H4 (cell line): ENCODE data around the gene CCDC92. TPM values are rescaled to one million over a fixed set of nuclear protein-coding genes. Genes with fewer than 3 reads are reported as not detected.

Experiments used
- DNase-seq: peaks from one replicate; pipeline ENCODE4 v3.0.0-alpha.2; 2015; ENCODE audit warnings: low spot score
- total RNA-seq: library from RNA; depleted of rRNA; stranded (reverse); fragments of >200 nt; shearing (Covaris generic); gene quantifications from 2 replicates; pipeline ENCODE4 v1.2.3, GENCODE V29; 2014

Gene CCDC92
- total RNA-seq, 1 experiment from 2014 or later = 10.2 TPM

DNA sequence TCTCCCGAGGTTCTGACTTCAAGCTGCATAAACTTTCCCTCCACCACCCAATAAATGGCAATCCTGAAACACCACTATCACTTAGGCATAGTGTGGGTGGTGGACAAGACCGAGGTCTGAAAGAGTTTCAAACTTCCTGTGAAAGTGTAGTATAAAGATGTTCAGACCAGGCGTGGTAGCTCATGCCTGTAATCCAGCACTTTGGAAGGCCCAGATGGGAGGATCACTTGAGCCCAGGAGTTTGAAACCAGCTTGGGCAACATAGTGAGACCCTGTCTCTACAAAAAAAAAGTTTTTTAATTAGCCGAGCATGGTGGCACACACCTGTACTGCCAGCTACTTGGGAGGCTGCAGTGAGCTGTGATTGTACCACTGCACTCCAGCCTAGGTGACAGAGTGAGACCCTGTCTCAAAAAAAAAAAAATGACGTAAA is 61.9 kb downstream of the CCDC92 start:
- DNase-seq = no peak

DNA sequence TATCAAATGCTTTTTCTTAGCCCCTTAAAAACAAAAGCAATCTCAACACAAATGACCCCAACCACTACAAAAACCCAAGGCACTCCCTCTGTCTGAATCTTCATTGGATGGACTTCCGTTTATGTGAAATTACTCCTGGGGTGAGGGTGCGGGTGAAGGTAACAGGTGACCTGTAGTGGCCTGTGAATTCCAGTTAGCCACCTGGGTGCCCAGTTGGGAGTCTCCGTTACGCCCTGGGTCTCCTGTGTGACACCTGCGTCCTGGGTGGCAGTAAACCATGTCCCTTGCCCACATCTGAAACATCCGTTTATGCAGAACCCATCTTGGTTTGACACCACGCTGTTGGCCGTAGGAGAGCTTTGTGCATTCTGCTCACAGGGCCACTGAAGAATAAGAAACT is 62.6 kb downstream of the CCDC92 start:
- DNase-seq = no peak

DNA sequence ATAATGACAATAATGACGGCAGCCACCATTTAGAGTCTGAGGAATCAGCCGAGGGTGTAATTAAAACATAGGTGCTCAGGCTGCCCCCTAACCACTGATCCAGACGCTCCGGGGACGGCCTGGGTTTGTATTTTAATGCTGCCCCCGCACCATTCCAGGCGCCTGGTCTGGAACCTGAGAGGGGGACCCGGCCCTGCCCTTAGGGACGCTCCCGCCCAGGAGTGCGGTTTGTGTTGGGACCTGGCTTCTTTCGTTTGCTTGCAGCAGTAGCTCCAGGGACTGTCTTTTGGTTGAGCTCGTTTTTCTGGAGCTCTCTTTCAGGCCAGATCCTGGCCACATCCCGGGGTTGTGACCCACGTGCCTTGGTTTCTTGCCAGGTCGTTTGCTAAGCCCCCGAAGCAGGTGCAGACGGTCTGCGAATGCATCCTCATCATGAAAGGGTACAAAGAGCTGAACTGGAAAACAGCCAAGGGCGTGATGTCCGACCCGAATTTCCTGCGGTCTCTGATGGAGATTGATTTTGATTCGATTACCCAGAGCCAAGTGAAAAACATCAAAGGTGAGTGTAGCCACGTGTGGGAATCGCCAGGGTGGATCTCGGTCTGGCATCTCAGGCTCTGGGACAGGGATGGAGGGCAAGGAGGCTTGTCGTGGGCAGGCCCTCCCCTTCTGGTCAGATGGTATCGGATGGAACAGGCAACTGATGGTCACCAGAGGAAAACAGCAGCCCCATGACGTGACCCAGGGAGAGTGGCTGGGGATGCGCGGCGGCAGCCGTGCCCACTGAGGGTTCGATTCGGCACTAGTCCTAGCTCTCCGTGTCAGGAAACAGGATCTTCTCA is 63.5 kb downstream of the CCDC92 start:
- DNase-seq = no peak

DNA sequence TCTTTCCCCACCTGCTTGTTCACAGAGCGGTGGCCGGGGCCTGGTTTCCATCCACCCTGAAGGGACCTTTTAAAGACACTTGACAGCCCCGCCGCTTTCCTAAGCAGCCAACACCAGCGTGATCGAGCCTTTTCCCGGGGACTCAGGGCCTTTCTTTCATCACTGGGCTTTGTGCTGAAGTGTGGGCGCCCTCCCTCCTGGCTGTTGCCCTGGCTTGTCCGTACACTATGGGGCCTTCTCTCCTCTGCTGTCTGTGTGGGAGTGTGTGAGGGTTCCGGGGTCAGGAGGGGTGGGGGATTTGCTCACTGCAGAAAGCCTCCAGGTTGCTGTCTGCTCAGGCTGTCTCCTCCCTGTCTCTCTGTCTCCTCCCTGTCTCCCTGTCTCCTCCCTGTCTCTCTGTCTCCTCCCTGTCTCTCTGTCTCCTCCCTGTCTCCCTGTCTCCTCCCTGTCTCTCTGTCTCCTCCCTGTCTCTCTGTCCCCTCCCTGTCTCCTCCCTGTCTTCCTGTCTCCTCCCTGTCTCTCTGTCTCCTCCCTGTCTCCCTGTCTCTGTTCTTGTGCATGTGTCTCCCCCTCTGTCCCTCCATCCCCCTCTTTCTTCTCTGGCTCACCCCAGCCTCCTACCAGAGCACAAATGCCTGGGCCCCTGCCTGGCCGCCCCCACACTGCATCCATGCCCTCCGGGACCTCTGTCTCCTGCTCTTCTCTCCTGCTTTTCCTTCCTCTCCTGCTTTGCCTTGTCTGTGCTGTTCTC is 64.7 kb downstream of the CCDC92 start:
- DNase-seq = no peak

DNA sequence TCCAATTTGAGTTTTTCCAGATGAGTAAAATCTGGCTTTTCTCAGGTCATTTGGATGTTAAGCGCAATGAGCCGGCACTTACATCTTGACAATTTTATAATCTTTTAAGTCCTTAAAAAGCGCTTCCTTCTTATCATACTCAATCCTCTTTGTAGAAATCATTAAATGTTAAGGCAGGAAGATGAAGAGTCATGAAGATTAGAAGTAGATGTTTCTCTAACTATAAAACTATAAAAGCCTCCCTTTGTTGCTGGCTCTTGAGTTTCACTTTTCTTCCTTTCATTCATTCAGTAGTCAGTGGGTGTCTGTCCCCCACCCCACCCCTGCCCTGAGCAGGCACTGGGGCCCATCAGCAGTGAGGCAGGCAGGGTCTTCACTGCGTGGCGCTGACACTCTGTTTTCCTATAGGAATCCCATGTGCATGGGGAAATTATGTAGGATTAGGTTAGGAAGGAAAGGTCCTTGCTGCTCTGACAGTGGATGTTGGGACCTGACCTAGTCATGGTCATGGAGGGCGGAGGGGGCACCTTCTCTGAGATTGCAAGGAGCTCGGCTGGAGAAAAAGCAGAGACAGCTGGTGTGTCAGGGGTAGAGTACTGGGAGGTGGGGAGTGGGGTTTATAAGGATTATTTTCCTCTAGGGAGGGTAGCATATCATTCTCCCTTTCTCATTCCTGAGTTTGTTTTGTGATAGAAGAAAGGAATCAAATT is 65.8 kb downstream of the CCDC92 start:
- DNase-seq = no peak

DNA sequence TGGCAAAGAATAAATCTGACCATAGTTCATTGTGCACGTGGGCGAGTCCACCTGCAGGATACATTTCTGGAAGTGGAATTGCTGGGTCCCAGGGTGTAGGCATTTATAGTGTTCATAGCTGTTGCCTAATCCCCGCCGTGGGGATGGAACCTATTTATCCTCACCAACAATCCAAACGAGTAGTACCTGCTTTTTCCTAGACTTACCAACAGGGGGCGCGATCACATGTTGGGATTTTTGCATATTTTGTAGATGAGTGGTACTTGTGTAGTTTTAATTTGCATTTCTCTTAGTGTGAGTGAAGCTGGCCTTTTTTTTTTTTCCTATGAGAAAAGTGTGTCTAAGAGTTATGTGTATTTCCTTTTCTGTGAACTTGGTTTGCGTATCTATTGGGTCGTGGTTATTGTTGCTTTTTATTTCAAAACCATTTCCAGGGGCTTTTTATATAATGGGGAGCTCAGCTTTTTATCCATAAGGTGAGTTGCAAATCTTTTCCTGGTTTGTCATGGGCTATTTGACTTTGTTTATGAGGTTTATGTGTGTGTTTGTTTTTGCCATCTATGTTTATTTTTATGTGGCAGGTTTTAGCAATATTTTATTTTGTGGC is 67.2 kb downstream of the CCDC92 start:
- DNase-seq = peak; percentile 71

DNA sequence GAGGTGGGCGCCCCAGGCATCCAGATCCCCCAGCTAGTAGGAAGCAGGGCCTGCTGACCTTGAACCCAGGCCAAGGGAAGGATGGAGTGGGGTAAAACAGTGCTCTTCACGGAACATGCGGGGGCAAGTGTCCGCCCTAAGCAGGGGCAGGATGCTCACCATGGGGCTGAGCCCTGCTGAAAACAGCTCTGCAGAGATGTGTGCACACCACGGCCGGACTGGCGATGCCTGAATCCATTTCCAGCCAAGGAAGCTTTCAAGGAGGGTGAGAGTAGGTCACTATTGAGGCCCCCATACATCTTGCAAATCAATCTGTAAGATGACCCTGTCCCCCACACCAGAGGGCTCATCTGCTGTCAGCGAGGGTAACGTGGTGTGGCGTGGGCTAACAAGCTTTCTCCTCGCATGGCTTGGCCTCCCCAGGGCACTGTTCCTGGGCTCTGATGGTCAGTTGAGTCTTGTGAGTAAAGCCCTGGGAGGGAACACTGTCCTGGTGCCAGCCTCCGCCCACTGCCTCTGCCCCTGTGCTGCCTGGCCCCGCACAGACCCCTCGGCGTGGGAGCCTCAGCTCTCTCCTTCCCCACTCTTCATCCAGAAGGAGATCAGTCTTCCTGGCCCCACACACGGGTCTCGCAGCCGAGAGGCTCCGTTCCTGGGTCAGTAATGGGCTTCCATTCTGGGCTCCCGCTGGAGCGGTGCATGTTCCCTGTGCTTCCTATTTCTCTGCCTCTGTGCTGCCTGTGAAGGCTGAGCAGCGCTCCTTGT is 69.1 kb downstream of the CCDC92 start:
- no peak for DNase-seq

DNA sequence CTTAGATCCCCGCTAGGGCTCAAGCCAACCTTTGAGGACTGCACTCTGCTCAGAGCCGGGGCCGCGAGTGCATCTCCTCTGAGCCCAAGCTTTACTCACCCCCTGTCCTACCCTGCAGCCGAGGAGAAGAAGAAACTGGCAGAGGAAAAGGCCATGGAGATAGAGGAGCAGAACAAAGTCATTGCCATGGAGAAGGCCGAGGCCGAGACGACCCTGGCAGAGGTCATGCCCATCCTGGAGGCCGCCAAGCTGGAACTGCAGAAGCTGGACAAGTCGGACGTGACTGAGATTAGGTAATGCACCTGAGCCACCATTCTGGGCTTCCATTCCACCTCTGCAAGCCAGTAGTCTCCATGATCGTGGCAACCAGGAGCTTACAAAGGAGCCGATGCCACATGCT is 69.8 kb downstream of the CCDC92 start:
- DNase-seq = no peak

DNA sequence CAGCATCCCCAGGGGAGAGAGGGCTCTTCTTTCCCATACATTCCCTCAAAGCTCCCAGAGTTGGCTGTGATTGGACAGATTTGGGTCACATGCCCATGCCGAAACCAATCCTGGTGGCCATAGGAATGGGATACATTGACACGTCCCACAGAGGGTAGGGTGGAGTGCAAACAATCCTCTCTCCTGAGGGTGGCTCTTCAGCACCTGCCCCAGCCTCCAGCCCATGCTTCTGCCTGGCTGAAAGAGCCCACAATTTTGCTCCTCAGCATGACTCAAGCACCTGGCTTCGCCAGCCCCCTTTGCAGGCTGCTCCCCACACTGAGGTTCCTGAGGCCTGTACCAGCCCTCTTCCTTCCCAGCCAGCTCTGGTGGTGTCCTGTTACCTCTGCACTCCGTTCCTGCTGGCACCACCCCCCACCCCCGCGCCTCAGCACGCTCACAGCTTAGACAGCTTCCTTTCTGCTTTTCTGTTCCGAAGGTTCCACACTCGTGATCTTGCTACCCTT is 71.7 kb downstream of the CCDC92 start:
- no peak for DNase-seq

DNA sequence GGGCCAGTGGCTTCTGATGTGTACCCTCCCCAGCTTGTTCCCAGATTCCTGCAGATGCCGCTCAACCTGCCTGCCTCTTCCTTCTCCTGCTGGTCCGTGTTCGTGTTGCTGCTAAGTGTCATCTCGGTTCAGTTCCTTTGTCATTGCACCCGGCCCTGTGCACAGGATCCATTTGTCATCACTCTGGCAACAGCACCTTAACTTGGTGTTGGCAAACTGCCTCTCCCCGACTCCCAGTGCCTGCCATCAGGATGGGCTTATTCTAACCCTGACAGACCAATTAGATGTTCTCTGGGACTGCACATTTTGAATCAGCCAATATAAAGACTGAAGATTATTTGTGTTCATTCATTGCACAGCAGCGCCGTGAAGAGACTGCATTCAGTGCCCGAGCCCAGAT is 73.3 kb downstream of the CCDC92 start:
- DNase-seq = no peak

DNA sequence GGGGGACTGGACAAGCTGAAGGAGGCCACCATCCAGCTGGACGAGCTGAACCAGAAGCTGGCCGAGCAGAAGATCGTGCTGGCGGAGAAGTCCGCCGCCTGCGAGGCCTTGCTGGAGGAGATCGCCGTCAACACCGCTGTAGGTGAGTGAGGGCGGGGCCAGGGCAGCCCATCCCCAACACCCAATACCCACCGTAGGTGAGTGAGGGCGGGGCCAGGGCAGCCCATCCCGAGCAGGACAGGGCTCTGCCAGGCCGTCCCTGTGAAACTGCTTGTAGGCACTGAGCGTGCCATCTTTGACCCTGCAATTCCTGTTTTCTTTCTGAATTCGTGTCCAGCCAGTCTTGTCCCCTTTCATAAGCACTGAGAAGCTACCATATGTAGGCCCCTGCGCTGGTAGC is 74.0 kb downstream of the CCDC92 start:
- DNase-seq = no peak

DNA sequence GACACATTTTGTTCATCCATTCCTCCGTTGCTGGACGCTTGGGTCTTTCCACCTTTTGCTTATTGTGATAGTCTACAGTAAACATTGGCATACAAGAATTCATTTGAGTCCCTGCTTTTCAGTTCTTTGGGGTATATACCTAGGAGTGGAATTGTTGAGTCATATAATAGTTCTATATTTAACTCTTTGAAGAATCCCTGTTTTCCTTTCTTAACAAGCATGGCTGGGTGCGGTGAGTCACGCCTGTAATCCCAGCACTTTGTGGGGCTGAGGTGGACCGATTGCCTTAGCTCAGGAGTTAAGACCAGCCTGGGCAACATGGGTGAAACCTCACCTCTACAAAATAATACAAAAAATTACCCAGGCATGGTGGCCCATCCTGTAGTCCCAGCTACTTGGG is 75.4 kb downstream of the CCDC92 start:
- peak; percentile 86 for DNase-seq

DNA sequence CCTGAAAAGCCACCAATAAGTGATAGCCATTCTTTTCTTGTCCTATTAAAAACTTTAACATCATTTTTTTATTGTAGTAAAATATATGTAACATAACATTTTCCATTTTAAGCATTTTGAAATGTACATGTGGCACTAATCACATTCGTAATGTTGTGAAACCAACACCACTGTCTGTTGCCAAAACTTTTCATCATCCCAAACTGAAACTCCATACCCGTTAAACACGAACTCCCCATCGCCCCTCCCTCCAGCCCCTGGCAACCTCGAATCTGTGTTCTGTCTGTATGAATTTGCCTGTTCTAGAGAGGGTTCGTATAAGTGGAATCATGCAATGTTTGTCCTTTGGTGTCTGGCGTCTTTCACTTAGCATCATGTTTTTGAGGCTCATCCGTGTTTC is 75.9 kb downstream of the CCDC92 start:
- peak; percentile 47 for DNase-seq

DNA sequence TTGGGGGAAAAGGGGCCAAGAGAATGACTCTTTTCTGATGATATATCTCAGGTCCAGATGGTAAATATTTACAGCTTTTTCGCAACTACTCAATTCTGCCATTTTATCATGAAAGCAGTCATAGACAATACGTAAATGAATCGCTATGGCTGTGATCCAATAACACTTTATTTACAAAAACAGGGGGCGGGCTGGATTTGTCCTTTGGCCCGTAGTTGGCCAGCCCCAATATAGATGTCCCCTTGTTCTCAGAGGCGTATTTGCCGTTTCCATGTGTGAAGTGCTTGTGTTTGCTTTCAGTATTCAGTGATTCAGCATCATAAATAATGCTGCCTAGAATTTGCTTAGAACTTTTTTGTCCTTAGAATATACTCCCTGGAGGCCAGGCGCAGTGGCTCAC is 77.2 kb downstream of the CCDC92 start:
- DNase-seq = no peak

DNA sequence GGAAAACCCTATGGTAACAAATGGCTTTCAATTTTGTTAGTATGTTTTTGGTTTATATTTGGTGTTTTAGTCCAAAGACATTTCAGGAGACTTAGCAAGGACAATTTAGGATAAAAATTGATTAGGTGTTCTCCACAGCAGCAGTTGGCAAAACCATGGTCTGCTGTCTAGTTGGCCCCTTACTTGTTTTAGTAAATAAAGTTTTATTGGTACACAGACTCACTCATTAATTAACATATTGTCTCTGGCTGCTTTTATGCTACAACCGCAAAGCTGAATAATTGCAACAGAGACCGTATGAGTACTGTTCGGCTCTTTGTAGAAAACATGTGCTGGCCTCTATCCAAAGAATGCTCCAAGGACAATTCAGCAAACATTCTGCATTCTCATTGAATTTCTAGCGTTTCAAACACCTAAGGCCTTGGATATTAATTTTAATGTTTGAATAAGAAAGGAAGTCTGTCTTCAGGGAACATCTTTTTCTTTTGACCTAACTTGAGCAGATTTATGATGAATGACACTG is 77.7 kb downstream of the CCDC92 start:
- no peak for DNase-seq

DNA sequence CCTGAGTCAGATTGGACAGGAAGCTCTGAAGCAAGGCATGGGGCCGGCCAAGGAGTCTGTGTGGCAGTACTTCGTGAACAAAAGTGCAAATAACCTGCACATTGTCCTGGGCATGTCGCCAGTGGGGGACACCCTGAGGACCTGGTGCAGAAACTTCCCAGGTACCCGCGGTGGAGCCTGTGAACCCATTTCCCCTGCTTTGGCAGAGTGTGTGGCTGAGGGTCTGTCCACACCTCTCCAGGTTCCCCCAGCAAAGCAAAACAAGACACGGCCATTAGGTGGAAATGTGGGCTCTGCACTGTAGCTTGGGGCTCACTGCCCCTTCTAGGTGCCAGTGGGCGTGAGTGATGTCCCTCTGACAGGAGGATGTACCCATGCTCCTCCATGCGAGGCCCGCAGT is 79.4 kb downstream of the CCDC92 start:
- DNase-seq = no peak

DNA sequence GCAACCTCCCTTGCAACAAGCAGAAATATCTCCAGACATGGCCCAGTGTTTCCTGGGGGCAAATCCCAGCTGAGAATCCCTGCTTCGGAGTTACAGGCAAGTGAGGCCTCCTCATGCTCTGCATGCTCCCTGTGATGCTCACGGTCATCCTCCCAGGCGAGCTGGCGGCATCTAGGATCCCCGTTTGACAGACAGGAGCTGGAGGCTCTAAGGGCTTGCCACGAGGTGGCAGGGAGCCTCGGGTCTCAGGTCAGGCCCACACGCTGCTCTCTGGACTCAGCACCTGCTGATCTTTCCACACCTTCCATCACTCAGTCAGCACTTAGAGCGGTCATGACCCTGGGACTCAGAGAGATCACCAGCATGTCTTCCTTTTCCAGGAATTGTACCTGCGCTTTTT is 79.8 kb downstream of the CCDC92 start:
- DNase-seq = no peak

DNA sequence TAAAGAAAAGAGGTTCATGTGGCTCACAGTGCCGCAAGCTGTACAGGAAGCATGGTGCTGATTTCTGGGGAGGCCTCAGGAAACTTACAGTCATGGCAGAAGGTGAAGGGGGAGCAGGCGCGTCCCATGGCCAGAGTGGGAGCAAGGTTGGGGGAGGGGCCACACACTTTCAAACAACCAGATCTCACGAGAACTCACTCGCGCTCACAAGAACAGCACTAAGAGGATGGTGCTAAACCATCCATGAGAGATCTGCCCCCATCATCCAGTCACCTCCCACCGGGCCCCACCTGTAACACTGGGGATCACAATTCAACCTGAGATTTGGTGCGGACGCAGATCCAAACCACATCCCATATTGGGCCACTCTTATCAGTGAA is 80.5 kb downstream of the CCDC92 start:
- DNase-seq = no peak

DNA sequence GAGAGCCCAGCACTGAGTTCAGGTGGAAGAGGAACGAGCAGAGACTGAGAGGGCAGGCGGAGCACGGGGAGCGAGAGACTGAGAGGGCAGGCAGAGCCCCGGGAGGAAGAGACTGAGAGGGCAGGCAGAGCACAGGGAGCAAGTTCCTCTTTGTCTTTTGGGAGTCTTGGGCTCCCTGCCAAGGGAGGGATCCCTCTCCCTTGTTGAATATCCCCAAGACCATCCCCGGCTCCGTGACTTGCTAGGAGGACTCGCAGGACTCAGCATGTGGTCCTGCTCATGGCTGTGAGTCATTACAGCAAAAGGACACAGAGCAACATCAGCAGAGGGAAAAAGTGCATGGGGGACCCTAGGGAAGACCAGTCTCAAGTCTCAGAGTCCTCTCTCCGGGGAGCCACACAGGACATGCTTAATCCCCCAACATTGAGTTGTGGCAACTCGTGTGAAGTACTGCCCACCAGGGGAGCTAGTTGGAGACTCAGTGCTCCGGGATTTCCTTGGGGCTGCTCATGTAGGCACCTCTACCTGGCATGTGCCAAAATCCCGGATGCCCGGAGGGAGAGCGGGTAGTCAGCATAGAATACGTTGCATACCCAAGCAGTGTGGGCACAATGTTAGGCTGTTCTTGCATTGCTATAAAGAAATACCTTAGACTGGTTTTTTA is 81.0 kb downstream of the CCDC92 start:
- no peak for DNase-seq

DNA sequence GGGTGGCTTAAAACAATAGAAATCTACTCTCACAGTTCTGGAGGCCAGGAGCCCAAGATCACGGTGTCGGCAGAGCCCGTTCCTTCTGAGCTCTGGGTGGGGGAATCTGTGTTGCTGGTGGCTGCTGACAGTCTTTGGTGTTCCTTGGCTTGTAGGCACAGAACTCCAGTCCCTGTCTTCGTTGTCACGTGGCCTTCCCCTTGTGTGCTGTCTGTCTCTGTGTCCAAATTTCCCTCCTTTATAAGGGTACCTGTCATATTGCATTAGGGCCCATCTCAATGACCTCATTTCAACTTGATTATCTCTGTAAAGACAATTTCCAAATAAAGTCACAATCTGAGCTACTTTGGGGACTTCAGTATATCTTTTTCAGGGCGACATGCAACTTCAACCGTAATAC is 81.6 kb downstream of the CCDC92 start:
- no peak for DNase-seq

DNA sequence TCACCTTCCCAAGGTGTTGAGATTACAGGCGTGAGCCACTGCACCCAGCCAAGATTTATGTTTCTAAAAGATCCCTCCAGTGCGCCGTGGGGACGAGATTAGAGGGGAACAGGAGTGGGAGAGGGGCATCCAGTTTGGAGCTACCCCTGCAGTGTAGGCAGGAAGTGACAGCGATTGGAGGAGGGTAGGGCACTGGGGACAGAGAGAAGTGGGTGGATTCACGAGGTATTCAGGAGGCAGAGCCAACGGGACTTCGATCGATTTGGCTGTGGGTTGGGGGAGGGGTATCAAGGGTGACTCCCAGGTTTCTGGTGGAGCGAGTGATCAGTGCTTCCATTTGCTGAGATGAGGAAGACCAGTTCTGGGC is 82.1 kb downstream of the CCDC92 start:
- DNase-seq = no peak
